Muscle of arm (tissue), 12 donors: Measurements from ENCODE around the gene ELMO1. TPM values are rescaled to one million over a fixed set of nuclear protein-coding genes. Genes with fewer than 3 reads are reported as not detected.

Source experiments
- DNase-seq: peaks from one replicate; pipeline ENCODE4 v3.0.0-alpha.2; 2013
- polyA plus RNA-seq, 12 donors: library from polyadenylated mRNA; unstranded; fragments of 120-200 nt; gene quantifications; one replicate each; pipeline ENCODE4 v1.2.1, GENCODE V29; 2013; ENCODE audit not compliant: insufficient read length in 12 of 12

The ELMO1 gene
- polyA plus RNA-seq, 12 donors = 20.7 to 36.5 (median 29.4) TPM; not detected in 1

DNA sequence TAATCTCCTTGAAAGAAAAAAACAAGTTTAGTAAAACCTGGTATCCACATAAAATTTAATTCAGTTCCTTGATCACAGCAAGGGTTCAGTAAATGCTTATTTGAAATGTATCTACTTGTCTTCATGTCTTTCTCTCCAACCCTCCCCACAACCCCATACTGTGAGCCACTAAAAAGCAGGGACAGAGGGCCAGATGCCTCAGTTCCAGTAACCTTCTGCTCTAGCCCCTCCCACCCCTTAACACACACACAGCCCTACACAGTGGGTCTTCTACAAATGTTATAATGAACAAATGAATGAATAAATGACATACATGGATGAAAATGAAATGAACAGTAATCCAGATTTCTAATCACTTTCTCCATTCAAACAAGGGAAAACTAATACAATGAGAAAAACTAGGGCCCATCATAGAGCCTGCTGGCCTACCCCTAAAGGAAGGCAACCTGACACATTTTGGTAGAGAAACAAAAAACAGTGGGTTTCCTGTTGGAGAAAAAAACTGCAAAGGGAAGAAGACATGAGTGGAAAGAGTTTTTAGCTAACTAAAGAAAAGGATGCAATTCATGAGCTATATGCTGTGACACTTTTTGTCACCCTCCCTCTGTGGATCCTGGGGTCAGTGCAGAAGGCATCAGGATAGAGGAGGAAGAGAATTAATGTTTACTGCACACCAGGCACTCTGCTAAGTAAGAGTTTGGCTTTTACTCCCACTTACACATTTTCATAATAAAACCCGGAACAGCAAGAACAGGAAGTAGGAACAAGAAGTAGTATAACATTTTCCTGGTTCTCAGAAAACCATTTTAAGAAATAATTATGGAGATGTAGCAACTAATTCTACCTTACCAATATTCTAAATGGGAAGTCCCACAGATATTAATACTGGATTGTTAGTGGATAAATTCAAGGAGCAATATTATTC lies 38.1 kb downstream of the ELMO1 start:
- no peak for DNase-seq

DNA sequence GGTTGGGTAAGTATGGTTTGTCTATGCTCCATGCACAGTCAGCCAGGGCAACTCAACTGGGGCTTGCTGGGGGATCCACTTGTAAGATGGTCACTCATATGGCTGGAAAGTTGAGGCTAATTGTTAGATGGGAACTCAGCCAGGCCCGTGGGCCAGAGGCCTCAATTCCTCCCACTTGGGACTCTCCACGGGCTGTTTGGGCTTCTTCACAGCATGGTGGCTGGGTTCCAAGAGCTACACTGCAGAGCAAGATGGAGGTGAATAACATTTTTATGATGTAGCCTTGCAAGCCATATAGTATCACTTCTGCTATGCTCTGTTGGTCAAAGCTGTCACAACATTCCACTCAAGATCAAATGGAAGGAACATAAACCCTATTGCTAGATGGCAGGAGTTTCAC lies 39.2 kb downstream of the ELMO1 start:
- no peak for DNase-seq

DNA sequence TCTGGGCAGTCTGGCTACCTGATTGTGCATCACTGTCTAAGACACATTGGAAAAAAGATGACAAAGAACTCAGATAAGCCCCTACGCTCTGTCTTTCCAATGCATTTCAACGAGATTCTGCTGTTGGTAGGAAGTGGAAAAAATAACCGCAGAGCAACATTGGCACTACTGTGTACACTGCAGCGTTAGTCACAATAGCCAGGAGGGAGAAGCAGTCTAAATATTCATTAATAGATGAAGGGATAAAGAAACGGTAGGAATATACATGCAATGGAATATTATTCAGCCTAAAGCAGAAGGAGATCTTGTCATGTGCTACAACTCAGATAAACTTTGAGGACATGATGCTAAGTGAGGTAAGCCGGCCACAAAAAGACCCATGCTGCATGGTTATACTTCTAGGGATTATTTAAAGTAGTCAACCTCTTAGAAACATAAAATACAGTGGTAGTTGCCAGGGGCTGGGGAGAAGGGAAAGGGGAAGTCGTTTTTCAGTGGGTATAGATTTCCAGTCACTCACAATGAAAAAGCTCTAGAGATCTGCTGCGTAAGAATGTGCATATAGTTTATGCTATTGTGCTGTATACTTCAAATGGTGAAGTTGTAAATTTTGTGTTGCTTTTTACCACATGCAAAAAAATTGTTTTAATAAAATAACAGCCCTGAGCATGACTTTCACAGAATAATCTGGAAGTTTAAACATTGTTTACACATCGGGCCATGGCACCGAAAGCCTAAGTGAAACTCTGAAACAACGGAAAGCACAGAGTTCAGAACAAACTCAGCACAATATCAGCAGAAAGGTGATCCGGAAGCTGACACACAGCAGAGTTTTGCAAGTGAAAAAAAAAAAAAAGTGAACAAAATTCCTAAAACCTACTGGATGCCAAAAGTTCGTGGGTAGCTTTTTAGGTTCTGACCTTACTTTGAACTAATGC lies 40.1 kb downstream of the ELMO1 start:
- DNase-seq = no peak

DNA sequence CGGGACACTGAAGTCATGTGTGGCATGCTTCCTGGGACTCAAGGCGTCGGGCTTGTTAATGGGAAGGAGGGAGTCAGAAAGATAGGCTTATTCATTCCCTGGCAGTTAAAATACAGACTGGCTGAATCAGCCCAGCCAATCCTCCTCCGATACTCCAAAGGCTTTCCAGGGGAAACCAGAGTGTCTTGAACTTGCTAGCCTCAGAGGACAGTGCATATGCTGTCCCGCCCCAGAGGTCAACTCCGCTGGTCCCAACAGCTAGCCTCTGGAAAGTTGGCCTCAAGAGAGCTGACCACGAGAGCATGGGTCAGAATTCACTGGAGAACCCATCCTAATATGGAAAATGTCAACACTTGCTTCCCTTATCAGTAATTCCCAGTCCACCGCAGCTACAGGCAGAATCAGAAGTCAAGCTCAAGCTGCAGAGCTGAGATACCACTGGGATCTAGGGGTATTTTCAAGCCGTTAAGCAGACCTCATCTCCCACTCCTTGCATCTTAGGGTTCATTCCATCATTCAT lies 43.0 kb downstream of the ELMO1 start:
- DNase-seq = no peak

DNA sequence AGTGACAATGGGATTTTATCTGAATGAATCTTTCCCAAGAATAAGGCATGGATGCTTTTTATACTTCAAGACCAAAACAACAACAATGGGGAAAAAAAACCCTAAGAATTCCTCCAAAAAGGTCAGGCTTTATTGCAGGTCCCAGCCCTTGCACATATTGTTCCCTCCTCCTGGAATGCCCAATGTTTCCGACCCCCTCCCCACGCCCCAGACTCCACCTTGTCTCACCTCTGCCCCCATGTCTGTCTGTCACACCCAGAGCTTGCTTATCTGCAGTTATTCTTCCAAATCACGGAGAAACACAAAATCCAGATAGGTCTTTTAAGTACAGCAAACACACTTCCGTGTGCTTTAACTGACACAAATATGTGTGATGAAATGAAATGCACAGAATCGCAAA lies 43.5 kb downstream of the ELMO1 start:
- DNase-seq = no peak

DNA sequence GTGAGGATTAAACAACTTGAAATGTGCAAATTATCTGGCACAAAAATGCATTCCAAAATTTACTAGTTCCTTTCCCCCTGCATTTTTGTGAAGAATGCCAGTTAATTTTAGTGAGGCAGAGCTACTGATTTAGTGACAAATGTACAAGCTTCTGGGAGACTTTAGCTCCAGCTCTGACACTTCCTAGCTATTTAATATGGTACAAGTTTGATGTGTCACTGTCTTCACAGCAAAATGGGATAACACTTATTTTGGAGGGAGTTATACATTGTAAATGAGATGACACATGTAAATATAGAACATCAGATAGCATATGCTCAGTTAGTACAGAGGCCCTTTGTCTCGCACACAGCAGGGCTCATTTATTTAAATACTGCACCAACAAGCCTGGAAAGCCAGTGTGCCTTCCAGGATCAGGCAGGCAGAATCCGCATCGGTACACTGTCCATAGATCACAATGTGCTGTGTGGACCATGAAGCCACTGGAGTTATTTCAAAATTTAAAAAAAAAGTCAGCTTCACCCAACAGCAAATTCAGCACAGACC lies 48.7 kb downstream of the ELMO1 start:
- DNase-seq = no peak

DNA sequence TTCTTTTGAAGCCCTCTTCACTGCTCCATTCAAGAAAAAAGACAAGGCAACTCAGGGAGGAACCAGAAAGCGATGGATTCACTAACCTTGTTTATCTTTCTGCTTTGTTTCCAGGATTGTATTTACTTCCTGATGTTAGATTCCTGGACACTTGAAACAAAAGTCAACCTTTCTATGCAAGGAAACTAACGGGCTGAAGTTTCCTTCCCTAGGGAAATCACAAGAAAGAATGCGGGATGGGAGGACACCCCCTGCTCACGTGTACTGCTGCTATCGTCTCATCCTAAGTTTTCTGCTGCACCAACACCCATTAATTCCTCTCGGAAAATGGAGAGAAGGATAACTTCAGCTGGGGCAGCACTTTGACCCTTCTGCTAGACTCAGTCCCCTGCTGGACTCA lies 50.3 kb downstream of the ELMO1 start:
- DNase-seq = no peak

DNA sequence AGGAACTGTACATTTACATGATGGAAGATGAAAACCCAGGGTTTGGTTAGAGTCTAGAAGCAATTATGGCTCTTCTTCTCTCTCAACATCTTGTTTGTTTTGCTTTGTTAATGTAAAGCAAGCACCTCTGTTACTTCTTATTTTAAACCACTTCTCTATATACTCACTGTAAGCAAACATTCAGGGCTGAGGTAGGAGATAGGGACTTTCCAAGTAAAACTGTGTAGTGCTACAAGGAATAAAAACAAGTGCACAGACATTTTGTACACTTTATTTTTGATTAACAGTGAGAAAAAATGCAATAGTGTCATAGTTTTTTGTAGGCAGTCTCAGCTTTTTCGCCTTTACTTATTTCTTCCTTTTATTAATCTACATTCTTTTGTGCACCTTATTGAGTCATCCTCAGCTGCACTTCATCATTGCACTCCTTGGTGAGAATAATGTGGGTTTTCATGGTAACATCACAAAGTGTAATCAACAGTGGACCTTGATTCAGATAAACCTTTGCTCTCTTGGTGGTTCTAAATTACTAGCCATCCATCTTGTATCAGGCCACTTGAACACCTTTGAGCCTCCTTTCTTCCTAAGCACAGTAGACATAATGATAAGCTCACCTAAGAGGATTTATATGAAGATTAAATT lies 52.9 kb downstream of the ELMO1 start:
- DNase-seq = no peak

DNA sequence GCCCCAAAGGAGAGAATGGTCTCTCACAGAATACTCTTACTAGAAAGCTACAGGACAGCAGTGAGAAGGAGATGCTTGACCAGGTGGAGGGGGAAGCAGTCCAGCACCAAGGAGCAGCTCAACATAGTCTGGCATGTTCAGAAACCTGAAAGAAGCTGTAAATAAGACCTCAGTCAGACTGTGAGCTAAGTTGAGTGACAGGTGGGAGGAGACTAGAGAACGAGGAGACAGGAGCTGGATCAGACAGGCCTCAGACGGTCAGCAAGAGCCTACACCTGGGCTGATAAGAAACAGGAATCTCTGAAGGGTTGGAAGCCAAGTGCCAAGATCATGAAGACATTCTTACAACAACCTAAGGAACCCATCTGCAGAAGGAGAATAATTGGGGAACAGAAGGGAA lies 54.5 kb downstream of the ELMO1 start:
- DNase-seq = no peak

DNA sequence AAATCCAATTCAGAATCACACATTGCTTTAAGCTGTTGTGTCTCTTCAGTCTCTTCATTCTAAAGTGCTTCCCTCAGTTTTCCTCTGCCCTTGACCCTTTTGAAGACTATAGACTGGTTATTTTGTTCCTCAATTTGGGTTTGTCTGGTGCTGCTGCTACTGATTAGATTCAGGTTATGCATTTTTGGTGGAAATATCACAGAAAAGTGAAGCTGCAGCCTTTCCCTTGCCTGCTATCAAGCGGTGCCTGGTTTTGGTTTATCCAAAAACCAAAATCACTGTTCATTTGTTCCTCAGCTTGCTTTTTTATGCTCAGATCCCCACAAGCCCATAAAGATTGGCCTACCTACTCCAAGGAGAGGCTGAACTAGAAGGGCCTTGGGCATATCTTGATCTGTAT lies 55.2 kb downstream of the ELMO1 start:
- DNase-seq = no peak

DNA sequence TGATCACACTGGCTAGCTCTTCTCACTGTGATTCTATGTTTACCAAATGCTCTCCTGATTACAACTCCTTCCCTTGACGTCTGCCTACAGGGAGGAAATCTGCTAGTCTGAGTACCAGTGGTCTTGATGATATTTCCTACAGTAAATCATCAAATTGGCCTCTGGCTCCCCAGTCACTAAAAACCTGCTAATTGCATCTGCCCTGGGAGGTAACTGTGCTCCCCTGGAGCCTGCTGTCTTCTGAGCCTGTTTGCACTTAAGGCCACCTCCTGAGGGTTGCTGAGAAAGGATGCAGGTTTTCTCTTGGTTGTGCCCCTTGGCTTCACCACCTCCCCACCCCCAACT lies 56.0 kb downstream of the ELMO1 start:
- DNase-seq = no peak

DNA sequence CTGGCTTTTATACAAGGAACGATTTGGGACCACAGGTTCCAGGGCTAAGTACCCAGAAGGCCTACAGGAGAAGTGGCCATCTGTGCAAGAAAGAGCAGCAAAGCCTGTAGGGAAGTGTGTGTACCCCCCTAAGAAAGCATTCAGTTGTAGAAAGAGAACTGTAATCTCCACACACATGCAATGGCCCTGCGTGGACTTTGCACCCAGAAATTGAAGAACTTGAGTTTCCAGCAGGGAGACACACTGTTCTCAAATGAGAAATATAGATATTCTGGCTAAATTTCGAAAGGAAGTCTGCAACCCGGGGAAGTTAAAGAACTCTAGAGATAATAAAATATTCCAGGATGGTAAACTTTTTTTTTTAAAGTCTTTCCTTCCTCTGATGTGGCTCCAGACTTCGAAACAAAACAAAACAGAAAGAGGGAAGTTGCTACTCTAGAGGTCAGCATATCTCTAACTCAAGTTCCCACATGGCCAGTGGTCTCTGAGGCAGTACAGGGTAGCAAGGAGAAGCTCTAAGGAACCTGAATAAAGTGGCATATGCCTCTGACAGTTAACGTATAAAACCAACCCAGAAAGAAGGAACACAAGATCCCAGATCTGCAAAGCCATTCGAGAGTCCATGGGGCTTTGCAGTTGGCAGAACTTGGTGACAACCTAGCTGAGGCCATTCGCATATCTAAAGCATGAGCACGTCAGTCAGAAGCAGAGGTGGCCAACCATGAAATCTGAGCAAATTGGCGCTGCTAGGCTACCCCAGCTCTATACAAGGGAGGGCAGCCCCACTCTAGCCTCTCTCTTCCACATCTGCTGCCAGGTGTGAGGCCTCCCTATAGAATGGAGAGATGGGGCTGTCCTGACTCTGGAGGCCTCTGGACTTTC lies 56.6 kb downstream of the ELMO1 start:
- no peak for DNase-seq

DNA sequence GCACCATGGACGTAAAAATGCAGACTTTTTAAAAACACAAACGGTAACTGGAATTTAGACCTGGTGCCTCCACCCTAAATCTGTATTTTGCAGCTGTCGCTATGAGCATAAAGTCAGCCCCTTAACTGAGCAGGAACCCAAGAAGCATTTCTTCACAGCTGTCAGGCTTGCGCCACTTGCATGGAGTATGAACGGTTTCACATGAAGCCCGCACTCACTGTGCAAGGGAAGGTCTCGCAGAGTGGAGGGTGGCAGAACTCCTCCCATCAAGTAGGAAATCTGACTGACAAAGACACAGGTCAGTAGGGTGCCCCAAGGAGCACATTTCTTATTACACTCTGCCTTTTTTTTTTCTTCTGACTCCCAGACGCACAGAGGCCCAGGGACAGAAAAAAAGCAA lies 58.5 kb downstream of the ELMO1 start:
- no peak for DNase-seq

DNA sequence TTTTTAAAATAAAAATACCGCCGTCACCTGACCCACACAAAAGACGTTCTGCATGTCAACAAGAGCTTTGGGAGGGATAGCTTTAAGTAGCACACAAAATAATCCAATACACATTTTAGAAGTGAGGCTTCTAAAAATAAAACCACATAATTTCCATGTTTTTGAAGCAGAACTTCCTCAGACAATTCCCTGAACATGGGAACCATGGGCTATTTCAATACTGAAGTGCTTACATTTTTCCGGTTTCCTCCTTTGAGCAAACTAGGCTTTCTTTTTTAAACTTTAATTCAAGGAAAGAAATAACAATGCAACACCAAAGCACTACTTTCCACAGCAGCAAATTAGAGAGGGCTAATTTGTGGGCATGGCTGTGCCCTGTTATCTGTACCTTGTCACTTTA lies 59.9 kb downstream of the ELMO1 start:
- DNase-seq = no peak

DNA sequence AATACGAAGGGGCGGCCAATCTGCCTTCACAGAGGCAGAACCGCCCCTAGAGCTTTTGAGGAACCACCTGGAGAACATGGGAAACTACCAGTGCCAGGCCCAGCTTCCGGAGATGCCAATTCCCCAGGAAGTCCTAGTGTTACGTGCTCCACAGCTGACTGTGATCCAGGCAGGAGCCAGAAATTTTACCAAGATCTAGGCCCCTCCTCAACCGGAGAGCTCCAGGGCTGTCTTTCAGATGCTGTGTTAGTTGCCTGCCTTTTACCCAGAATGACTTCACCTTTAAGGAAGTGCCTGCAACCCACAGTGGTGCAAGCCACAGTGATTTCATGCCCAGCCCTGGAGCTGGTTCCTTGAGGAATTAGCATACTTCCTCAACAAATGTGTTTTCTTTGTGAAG lies 62.9 kb downstream of the ELMO1 start:
- no peak for DNase-seq

DNA sequence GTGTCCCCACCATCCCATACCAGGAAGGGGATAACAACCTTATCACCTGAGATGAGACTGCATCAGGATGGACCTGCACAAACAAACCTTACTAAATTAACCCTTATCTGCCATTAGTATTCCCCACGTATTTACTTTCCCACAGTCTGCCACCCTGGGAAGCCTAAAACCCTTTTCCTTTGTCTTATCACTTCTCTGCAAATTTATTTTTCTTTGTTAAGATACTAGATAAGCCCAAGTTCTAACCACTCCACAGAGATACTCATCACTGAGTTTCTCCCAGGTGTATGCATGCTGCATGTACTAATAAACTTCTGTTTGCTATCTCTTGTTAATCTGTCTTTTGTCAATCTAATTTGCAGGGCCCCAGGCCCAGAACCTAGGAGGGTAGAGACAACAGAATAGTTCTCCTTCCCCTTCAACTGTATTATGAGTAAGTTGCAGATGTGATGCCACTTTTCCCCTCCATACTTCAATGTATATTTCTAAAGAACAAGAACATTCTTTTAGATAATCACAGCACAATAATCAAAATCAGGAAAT lies 66.0 kb downstream of the ELMO1 start:
- DNase-seq = no peak

DNA sequence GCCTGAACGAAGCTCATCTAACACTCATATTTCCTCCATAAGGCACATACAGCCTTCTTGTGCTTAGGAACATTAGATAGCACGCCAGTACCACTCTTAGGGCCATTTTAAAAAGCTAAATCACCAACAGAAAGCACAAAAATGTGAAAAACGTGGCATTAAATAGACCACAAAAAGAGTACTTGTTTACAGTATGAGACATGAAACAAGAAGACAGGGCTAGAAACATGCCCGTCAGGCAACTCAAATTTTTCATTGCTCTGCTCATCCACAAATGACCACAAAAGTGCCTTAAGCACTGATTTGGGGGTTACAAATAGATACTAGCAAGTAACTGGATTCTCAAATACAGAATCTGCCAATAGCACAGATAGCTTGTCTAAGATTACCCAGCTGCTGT lies 67.8 kb downstream of the ELMO1 start:
- no peak for DNase-seq

DNA sequence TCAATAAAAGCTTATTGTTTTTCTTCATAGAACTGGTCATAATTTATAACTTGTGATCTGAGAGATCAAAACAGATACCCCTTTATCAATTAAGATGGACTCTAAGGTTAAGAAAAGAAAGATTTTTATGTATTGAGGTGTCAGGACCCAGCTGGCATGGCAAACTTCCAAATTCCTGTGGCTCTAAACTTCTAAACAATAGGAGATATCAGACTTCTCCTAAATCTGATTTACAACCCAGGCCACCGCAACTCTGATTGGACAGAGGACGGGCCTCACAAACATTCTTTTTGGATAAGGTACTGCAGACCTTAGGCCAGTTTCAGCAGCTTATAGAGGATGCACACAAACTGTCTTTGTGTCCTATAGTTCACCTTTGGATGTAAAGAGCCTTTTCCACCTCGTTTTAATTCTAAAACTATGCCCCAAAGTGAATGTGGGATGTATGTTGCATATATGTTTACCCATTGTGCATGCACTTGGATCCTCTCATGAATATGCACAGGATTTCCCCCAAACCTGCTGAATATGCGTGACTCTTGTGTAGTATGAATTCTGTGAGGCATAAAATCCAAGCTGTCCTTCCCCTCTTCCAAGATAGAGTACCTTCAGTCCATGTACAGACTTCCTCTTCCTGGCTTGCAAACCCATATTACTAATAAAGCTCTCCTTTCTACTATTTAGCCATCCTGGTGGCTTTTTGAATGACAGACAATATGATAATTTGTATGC lies 69.0 kb downstream of the ELMO1 start:
- no peak for DNase-seq

DNA sequence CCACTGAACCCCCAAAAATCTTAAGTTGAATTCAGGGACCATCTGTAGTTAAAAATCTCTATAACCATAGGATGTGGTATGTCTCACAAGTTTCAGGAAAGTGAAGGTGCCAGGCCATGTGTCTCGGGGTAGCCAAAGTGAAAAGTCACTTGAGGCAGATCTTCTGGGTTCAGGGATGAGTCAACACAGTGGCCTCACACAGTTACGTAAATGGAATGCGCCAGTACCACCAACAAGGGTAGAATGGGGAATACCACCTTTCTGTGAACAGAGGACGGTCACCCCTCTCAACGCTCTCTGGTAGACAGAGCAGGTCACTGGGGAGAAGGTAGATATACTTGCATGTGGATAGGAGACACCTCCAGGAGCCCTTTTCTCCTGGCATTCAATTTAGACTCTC lies 71.4 kb downstream of the ELMO1 start:
- DNase-seq = no peak

DNA sequence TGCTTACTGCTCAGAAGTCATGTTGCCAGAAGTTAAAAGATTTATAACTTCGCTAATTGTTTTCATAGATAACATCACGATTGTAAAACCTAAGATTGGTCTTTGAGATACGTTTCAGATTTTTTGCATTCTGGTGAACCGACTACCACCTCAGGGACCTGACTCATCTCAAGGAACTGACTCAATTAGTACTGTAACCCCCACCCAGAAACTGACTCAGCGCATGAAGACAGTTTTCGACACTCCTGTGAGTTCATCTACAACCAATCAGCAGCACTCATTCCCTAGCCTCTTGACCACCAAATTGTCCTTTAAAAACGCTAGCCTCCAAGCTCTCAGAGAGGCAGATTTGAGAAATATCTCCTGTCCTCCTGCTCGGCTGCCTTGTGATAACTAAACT lies 72.3 kb downstream of the ELMO1 start:
- DNase-seq = no peak
